HG03135 (cell line): ENCODE data around the gene GAGE10.
"Not testable (repeated sequence)": the region's sequence is repeated elsewhere in the genome, so short reads cannot be mapped to it uniquely, and the experiment has no call there.

Experiments used
- ATAC-seq: cut with Tn5 transposase; IDR thresholded peaks from one replicate; pipeline ENCODE4 v1.9.1; 2021; ENCODE audit warnings: mild to moderate bottlenecking, moderate library complexity; ENCODE audit not compliant: unreplicated experiment

GAGE10 gene

DNA sequence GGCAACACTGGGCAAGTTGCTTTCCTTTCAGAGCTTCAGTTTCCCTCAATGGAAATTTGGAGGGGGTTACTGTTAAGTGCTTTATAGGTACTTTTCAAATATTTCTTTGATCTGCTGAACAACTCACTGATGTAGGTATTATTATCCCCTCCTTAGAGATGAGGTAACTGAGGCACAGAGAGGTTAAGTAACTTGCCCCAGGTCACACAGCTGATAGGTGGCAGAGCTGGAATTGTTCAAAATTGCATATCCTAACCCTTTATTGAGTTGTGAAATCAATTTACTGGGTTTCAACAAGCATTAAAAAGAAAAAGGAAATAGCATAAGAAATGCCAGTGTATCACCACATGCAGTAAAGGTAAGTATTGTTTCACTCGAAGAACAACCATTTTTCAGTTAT lies 27.2 kb upstream of the GAGE10 start:
- no peak for ATAC-seq

DNA sequence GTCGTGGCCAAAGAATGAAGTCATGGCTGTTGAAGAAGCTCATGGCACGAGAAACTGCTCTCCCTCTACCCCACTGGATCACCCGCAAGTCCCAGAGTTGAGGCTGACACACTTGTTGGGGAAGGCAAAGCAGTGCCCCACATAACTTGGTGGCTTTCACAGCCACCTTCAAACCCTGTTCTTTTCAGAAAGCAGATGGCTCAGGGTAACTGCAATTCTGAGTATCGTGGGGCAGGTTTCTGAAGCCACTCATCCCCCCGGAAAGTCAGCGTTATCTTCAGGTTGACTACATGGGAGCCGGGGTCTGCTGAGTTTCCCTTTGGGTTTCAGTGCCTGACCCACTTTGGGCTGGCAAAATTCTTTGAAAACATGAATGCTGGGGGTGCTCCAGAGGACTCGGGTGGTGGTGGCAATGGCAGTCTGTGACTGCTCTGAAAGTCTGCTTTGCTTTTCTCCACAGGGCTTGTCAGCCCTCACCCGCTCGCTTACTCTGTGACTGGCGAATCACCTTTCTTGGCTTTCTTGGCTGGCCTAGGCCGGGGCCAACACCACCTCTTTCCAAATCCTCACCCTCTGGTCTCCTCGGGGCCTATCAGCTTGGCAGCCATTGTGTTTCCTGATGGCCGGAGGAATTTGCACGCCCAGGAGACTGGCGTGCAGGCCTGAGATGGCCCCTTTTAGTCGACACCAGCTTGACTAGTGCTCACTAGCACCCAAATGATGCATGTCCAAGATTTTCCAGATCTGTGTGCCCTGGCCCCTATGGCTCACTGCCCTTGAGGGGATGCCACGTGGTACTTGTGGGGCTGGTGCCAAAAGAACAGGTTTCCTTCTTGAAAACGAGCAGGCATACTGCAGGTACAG lies 26.5 kb upstream of the GAGE10 start:
- no peak for ATAC-seq

DNA sequence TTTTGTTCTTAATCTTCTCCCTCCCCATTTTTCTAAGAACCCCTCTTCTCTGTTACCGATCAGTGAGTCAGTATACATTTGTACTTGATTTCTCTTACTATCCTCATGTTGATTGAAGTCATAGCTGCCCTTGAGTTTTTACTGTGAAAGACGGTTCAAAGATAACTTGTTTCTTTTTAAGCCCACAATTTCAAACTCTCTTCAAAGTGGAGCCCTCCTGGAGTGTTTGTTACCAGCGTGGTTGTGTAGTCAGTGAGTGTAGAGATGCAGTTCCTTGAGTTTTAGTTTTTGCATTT lies 26.0 kb upstream of the GAGE10 start:
- no peak for ATAC-seq

DNA sequence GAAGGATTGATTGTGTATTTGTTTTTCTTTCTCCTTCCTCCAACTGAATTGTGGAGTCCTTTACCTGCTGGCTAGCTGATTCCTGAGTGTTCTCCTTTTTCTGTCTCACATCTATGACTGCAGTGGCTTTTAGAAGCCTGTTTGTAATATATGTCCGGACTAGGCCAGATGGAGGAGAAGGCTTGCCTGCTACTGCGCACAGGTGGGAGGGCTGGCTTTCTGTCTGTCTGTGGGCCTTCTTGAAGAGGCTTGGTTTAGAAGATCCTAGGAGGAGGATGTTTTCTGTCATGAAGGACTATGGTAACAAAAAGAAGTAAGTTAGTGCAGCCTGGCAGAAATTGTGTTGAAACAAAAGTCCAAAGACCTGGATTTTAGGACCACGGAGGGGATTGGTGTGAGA lies 25.4 kb upstream of the GAGE10 start:
- no peak for ATAC-seq

DNA sequence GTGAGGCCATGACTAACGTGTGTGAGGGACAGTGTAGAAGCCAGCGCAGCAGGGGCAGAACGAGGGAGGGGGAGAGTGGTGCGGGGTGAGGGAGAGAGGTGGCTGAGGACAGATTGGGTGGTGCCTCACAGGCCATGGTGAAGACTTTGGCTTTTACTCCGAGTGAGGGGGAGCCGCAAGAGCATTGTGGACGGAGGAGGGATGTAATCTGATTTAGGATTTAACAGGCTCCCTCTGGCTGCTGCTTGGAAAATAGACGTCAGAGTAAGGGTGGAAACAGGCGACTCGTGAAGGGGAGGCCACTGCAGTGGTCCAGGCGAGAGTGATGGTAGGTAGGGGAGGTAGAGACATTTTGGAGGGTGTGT lies 20.8 kb upstream of the GAGE10 start:
- no peak for ATAC-seq

DNA sequence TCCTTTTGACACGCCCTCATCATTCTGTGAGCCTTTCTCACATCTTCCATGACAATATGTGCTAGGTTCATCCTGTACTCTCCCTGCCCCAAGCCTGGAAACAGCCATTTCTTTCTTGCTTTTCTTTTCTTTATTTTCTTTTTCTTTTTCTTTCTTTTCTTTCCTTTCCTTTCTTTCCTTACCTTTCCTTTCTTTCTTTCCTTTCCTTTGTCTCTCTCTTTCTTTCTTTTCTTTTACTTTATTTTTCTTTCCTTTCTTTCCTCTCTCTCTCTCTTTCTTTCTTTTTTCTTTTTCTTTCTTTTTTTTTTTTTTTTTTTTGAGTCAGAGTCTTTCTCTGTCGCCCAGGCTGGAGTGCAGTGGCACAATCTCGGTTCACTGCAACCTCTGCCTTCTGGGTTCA lies 19.2 kb upstream of the GAGE10 start:
- no peak for ATAC-seq

DNA sequence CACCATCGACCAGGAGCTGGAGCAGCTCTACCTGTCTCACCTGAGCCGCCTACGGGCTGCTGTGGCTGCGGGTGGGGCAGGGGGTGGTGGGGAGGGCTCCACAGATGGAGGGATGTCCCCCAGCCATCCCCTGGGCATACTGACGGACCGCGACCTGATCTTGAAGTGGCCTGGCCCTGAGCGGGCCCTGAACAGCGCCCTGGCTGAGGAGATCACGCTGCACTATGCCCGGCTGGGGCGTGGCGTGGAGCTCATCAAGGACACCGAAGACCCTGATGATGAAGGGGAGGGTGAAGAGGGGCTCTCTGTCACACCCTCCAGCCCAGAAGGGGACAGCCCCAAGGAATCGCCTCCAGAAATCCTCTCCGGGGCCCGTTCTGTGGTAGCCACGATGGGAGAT lies 17.3 kb upstream of the GAGE10 start:
- ATAC-seq = no peak

DNA sequence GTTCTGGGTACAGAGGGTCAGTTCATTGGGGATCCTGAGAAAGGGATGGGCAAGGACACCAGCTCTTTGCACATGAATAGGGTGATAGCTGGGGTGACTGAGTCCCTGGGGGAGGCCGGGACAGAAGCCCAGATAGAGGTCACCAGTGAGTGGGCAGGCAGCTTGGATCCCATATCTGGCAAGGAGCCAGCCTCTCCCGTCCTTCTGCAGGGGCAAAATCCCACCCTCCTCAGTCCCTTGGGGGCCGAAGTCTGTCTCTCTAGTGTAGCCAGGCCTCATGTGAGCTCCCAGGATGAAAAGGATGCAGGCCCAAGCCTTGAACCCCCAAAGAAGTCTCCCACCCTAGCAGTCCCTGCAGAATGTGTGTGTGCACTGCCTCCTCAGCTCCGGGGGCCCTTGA lies 16.9 kb upstream of the GAGE10 start:
- ATAC-seq = no peak

DNA sequence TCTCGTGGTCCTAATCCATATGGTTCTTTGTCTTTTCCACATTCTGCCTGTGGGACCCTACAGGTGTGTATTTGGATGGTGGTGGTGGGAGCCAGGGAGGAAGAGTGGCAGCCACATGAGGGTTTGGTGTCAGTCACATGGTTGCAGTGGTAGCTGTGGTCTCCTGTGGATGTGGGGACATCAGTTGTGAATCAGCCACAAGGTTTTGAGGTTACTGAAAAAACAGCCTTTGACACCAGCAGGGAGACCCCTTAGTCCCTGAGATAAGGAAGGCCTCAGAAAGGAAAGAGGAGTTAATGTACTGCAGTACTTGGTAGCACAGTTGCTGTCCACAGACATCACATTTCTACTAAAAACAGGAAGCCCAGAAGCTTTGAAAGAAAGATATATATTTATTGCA lies 15.8 kb upstream of the GAGE10 start:
- no peak for ATAC-seq

DNA sequence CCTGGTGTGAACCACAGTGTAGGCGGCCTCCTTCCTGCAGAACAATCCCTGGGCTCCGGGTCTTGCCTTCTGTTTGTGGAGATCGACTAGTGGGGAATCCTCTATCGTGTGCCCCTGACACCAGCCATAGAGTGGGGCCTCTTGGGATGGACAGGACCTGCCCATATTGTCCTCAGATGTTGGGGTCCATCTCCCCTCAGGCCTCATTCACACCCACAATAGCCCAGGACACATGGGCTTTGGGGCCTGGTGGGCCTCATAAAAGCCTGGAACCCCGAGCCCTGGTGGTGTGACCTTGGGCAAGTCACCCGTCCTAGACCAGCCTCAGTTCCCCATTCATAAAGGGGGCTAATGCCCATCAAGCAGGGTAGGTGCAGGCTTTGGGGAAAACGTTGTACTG lies 13.2 kb upstream of the GAGE10 start:
- ATAC-seq = no peak

DNA sequence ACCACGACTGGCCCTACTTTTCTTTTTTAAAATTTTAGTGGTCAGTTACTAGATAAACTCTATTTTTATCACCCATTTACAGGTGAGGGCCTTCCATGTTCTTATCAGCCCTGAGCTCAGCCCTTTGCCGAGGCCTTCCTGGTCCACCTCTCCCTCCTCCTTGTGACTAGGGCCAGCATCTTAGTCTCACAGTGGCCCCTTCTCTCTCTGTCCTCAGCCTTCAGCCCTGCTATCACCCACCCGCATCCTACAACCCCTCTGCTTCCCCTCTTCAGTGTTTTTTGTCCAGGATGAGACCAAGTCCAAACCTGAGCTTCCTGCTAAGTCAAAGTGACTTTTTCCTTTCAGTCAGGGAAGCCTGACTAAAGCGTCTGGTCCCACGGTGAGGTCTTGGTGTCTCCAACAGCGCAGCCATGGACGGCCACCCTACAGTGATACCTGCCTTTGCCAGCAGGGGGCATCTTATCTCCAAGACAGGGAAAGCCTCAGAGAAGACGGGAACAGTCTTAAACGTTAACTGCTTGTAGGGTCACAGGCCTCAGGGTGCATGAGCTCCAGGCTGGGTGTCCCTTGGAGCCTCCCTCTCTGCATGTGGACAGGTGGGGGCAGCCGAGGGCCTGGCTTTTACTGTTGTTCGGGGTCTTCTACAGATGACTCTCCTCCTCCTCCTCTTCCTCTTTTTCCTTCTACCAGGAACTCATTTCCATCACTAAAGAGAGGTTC lies 11.7 kb upstream of the GAGE10 start:
- peak; percentile 74 for ATAC-seq

DNA sequence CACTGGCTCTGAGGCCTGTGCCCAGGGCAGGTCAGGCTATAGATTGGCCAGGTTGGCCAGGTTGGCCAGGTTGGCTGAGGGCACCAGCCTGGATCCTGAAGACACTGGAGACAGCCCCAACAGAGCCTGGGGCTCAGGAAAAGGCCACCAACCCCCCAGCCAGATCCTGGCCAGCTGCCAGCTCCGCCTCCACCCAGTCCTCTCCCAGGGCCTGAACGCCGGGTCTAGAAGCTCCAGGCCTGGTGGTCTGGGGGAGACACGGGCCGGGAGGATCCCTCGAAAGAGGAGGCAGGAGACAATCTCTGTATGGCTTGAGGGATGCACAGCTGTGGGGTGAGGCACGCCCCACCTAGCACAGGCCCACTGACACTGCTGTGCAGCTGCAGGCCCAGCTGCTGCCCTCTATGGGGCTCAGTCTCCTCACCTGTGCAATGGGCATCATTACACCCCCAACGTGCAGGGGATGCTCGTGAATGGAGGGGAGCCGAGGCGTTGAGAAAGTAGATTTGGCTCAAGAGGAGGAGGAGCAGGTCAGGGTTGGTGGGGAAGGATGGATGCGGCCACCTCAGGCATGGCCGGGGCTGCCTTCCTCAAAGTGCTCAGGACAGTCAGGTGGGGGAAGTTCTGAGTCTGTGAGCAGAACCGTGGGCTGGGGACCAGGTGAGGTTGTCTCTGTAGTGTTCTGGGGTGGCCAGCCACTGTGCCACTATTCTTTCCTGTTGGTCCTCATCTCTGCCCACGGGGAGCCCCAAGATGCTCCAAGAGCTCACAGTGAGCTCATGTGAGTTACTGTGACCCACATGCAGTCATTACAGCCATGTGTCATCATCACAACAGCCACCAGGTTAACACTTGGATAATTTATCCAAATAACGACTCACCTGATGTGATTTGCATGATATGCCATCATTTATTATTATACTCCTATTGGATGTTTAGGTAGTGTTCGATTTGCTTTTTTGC lies 10.8 kb upstream of the GAGE10 start:
- ATAC-seq = no peak

DNA sequence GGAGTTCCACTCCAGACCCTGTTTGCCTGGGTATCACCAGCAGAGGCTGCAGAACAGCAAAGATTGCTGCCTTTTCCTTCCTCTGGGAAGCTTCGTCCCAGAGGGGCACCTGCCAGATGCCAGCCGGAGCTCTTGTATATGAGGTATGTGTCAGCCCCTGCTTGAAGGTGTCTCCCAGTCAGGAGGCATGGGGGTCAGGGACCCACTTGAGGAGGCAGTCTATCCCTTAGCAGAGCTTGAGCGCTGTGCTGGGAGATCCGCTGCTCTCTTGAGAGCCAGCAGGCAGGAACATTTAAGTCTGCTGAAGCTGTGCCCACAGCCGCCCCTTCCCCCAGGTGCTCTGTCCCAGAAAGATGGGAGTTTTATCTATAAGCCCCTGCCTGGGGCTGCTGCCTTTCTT lies 4.2 kb upstream of the GAGE10 start:
- not testable (repeated sequence) for ATAC-seq

DNA sequence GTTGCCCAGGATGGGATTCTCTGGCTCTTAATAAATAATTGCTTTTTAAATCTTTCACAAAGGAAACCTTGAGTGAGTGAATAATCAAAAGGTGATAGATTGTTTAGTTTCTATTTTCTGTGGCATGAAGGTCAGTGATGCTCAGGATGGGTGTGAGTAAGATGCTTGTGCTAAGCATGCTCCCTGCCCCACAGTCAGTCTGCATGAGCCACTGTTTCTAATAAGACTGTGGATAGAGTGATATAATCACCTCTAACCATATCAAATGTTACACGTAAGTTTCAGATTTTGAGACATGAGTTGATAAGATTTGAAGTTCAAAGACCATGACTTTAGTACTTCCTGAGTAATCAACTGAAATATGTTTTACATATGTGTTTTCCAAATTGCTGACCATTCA lies 2.7 kb upstream of the GAGE10 start:
- no peak for ATAC-seq

DNA sequence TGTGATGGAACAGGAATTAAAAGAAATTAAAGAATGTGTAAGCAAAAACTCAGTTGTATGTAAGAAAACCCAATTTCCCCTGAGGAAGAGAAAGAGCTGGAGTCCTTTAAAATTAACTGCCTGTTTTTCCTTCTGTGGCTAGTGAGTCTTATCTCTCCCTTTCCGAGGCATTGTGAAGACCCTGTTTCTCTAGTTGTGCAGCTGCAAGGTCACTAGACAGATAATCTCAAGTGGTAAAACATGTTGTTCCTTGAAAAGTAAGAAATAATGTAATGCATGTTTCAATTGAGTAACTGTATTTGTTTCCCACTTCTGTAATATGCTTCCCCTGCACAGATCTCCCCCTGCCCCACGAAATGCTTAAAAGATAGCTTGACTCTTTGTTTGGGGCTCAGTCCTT lies 4.3 kb downstream of the GAGE10 start:
- ATAC-seq = not testable (repeated sequence)

DNA sequence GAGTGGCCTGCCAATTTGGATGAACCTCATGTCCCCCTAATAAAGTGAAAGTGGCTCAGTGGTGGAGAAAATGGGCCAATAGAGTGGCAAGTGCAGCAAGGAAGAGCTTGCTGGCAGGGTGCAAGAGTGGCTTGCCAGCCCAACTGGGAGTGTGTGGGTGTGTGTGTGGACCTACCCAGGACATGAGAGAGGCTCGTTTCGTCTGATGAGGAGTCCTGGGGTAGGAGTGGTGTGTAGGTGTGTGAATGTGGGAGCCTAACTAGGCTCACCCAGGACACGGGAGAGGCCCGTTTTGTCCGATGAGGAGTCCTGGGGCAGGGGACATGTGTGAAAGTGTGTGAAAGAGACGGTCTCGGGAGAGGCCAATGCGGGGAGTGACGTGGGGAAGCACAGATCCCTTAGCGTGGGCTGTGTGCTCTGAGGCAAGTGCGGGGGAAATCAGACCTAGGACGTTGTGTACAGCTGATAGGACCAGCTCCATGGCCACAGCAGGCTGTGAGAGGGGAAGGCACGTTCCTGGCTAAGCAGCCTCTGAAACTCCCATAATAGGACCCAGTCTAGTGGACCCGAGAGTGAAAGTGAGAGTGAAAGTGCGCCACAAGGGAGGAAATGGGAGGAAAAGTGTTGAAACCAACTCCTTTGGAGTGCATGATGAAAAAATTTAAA lies 5.3 kb downstream of the GAGE10 start:
- ATAC-seq = no peak

DNA sequence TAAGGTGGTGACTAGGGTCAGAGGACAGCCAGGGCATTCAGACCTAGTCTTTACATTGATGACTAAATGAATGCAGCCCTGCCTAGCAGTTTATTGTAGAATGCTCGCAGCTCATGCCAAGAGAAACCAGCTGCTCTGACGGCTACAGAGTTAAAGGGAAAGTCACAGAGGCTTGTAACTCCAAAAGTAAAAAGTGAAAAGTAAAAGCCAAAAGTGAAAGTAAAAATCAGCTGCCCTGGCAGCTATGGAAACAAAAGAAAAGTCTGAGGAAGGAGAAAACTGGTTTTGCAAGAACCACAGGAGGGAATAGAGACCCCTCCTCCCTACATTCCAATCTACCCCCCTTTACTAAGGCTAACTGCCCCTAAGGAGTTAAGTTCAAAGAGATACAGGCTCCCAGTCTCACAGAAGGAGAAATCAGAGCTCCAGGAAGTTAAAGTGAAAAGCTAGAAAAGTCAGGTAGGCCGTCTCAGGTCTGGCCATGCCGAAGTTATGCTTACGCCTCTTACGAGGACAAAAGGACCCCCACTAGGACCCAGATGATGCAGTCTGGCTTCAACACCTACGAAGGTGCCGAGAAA lies 6.0 kb downstream of the GAGE10 start:
- ATAC-seq = no peak

DNA sequence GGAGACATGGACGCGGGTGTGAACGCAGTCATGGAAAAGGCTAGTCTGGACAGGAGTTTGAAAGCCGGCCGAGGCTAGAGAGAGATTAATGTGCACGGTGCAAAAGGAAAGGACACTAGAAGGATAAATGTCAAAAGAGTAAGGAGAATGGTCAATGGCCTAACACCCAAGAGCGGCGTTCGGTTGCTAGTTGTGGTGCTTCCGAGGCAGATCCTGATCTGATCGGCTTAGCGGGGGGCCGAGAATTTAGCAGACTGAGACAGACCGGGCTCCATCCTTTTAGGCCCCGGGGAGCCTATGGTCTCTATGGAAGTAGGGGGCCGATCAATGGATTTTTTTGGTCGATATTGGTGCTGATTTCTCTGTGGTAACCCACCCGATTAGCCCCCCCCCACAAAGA lies 6.9 kb downstream of the GAGE10 start:
- no peak for ATAC-seq

DNA sequence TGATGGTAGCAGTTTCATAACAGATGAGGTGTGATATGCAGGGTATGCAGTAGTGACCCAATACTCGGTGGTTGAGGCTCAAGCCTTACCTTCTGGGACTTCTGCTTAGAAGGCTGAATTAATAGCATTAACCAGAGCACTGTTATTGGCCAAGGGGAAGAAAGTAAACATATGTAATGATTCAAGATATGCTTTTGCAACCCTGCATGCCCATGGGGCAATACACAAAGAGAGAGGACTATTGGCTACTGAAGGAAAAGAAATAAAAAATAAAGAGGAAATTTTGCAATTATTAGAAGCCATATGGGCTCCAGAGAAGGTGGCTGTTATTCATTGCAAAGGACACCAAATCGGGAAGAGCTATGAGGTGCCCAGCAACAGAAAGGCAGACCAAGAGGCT lies 8.7 kb downstream of the GAGE10 start:
- ATAC-seq = no peak

DNA sequence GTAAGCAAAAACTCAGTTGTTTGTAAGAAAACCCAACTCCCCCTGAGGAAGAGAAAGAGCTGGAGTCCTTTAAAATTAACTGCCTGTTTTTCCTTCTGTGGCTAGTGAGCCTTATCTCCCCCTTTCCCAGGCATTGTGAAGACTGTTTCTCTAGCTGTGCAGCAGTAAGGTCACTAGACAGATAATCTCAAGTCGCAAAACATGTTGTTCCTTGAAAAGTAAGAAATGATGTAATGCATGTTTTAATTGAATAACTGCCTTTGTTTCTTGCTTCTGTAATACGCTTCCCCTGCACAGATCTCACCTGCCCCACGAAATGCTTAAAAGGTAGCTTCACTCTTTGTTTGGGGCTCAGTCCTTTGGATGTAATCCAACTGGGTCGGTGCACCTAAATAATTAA lies 12.6 kb downstream of the GAGE10 start:
- ATAC-seq = no peak

DNA sequence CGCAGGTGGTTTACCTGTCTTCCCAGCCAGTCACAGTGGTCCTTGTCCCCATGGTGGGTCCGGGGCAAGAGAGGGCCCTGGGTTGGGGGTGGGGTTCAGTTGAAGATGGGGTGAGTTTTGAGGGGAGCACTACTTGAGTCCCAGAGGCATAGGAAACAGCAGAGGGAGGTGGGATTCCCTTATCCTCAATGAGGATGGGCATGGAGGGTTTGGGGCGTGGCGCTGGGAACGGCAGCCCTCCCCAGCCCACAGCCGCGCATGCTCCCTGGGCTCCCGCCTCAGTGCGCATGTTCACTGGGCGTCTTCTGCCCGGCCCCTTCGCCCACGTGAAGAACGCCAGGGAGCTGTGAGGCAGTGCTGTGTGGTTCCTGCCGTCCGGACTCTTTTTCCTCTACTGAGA lies 18.3 kb downstream of the GAGE10 start, which contains the start of gene GAGE12J:
TSS of gene GAGE12J (plus strand) at position 301 of the 400 bp plus-strand sequence. CDS start 1,157 bp downstream, outside the sequence.
- ATAC-seq = not testable (repeated sequence)
